HepG2 (cell line): ENCODE data around the gene TAAR9. TPM values are rescaled to one million over a fixed set of nuclear protein-coding genes. Genes with fewer than 3 reads are reported as not detected.

Experiments used
- CEBPG ChIP-seq: IDR thresholded peaks from 2 replicates; pipeline ENCODE4 v1.6.1; 2016
- DR1 ChIP-seq: sonication (generic); formaldehyde crosslinking; IDR thresholded peaks from 2 replicates; pipeline ENCODE4 v1.8.0; 2021; ENCODE audit warnings: mild to moderate bottlenecking, missing genetic modification reagents, inconsistent platforms
- FLYWCH1 ChIP-seq: sonication (generic); formaldehyde crosslinking; IDR thresholded peaks from 2 replicates; pipeline ENCODE4 v1.8.1; 2023; ENCODE audit warnings: mild to moderate bottlenecking, missing genetic modification reagents
- FOXK2 ChIP-seq: fragments of 450-650 bp; IDR thresholded peaks from 2 replicates; pipeline ENCODE4 v1.6.1; 2016
- LCORL ChIP-seq, 2 experiments: fragments of 450-650 bp in 1 of 2; sonication (generic) in 1 of 2; formaldehyde crosslinking in 1 of 2; IDR thresholded peaks; 2 replicates each; pipeline versions ENCODE4 v1.5.0 to v1.6.1; 2017 to 2020; ENCODE audit warnings: antibody characterized with exemption in 1 of 2, missing genetic modification reagents in 1 of 2
- MXD4 ChIP-seq: IDR thresholded peaks from 2 replicates; pipeline ENCODE4 v1.6.1; 2016; ENCODE audit warnings: mild to moderate bottlenecking, missing biosample characterization, missing genetic modification reagents
- NFE2L1 ChIP-seq: sonication (generic); formaldehyde crosslinking; IDR thresholded peaks from 2 replicates; pipeline ENCODE4 v1.4.0; 2020; ENCODE audit warnings: missing genetic modification reagents, mild to moderate bottlenecking, borderline replicate concordance
- POLR2AphosphoS5 ChIP-seq: IDR thresholded peaks from 2 replicates; pipeline ENCODE4 v1.6.1; 2012; ENCODE audit warnings: low read depth, low read length
- POLR2G ChIP-seq: fragments of 200-400 bp; formaldehyde crosslinking; IDR thresholded peaks from 2 replicates; pipeline ENCODE4 v1.6.1; 2018; ENCODE audit warnings: mild to moderate bottlenecking, low read depth, low read length, moderate library complexity
- SAP130 ChIP-seq: IDR thresholded peaks from 2 replicates; pipeline ENCODE4 v1.6.1; 2016; ENCODE audit warnings: low read depth
- SIN3A ChIP-seq: IDR thresholded peaks from 2 replicates; pipeline ENCODE4 v1.6.1; 2011; ENCODE audit warnings: low read depth, mild to moderate bottlenecking, control low read depth, low read length, borderline replicate concordance
- SIX4 ChIP-seq: sonication (generic); formaldehyde crosslinking; IDR thresholded peaks from 2 replicates; pipeline ENCODE4 v1.4.0; 2020; ENCODE audit warnings: missing genetic modification reagents
- SMYD3 ChIP-seq: sonication (generic); formaldehyde crosslinking; IDR thresholded peaks from 2 replicates; pipeline ENCODE4 v1.8.1; 2023; ENCODE audit warnings: mild to moderate bottlenecking, missing genetic modification reagents
- ZNF143 ChIP-seq: sonication (generic); formaldehyde crosslinking; IDR thresholded peaks from 2 replicates; pipeline ENCODE4 v1.4.0; 2020; ENCODE audit warnings: missing genetic modification reagents
- ZNF20 ChIP-seq: sonication (generic); formaldehyde crosslinking; IDR thresholded peaks from 2 replicates; pipeline ENCODE4 v1.4.0; 2020; ENCODE audit warnings: mild to moderate bottlenecking, moderate library complexity, missing genetic modification reagents
- ZNF354B ChIP-seq: sonication (generic); formaldehyde crosslinking; IDR thresholded peaks from 2 replicates; pipeline ENCODE4 v1.8.0; 2022; ENCODE audit warnings: mild to moderate bottlenecking, missing genetic modification reagents
- ZNF564 ChIP-seq: sonication (generic); formaldehyde crosslinking; IDR thresholded peaks from 2 replicates; pipeline ENCODE4 v1.8.1; 2023; ENCODE audit warnings: mild to moderate bottlenecking, missing genetic modification reagents
- ZNF570 ChIP-seq: sonication (generic); formaldehyde crosslinking; IDR thresholded peaks from 2 replicates; pipeline ENCODE4 v1.4.0; 2020; ENCODE audit warnings: mild to moderate bottlenecking, missing genetic modification reagents, borderline replicate concordance
- polyA plus RNA-seq, 8 experiments: library from polyadenylated mRNA; depleted of rRNA in 3 of 8; stranded (reverse) in 7 of 8; unstranded in 1 of 8; fragments of >200 nt; fragmentation: Illumina TruSeq in 4 of 8; extraction: Trizol in 4 of 8; gene quantifications; 2 replicates each; pipeline versions ENCODE4 v1.2.1 to v1.2.3, GENCODE V29; 2011 to 2016; ENCODE audit warnings: low read depth in 4 of 8, missing spikeins in 1 of 8, mixed read lengths in 1 of 8; ENCODE audit not compliant: insufficient read depth in 1 of 8
- total RNA-seq, 5 experiments: library from RNA; depleted of rRNA; stranded (reverse); fragments of >200 nt; fragmentation: Illumina TruSeq; extraction: Trizol; gene quantifications; 2 replicates each; pipeline ENCODE4 v1.2.3, GENCODE V29; 2016; ENCODE audit warnings: low read depth in 1 of 5
- TF ChIP-seq, protein P1 (sequence below): sonication (generic); formaldehyde crosslinking; IDR thresholded peaks from 2 replicates; pipeline ENCODE4 v1.9.0; 2022; ENCODE audit warnings: missing genetic modification reagents, mild to moderate bottlenecking, borderline replicate concordance
- TF ChIP-seq, protein P2 (sequence below): sonication (generic); formaldehyde crosslinking; IDR thresholded peaks from 2 replicates; pipeline ENCODE4 v1.4.0; 2020; ENCODE audit warnings: missing genetic modification reagents, borderline replicate concordance
- TF ChIP-seq, protein P3 (sequence below): sonication (generic); formaldehyde crosslinking; IDR thresholded peaks from 2 replicates; pipeline ENCODE4 v1.8.0; 2022; ENCODE audit warnings: missing genetic modification reagents, mild to moderate bottlenecking, moderate library complexity, borderline replicate concordance

The TAAR9 gene
- total and polyA plus RNA-seq, 2 of the 13 experiments (the other 11 are each of a cell fraction or from before 2014, with no cell fraction given), result 0.07 TPM; not detected in 1

- TF ChIP-seq, protein P1, sequence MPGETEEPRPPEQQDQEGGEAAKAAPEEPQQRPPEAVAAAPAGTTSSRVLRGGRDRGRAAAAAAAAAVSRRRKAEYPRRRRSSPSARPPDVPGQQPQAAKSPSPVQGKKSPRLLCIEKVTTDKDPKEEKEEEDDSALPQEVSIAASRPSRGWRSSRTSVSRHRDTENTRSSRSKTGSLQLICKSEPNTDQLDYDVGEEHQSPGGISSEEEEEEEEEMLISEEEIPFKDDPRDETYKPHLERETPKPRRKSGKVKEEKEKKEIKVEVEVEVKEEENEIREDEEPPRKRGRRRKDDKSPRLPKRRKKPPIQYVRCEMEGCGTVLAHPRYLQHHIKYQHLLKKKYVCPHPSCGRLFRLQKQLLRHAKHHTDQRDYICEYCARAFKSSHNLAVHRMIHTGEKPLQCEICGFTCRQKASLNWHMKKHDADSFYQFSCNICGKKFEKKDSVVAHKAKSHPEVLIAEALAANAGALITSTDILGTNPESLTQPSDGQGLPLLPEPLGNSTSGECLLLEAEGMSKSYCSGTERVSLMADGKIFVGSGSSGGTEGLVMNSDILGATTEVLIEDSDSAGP (CRISPR knock-in tag), result peak; percentile 62
- TF ChIP-seq FLYWCH1 (no peak), ZNF564 (CRISPR knock-in tag) (peak; percentile 87; the same call in 1 of the 2 replicates), ZNF354B (CRISPR knock-in tag) (peak; percentile 90; the same call in 1 of the 2 replicates), DR1 (peak; percentile 67), ZNF20 (CRISPR knock-in tag) (no peak), POLR2G (peak; percentile 94), ZNF143 (CRISPR knock-in tag) (no peak), ZNF570 (CRISPR knock-in tag) (no peak), MXD4 (peak; percentile 96), CEBPG (CRISPR knock-in tag) (peak; percentile 47; the same call in 1 of the 2 replicates), POLR2AphosphoS5 (peak; percentile 88), FOXK2 (no peak), SIN3A (peak; percentile 81; the same call in 1 of the 2 replicates), SMYD3 (CRISPR knock-in tag) (peak; percentile 86; the same call in 1 of the 2 replicates), SAP130 (CRISPR knock-in tag) (peak; percentile 97), NFE2L1 (CRISPR knock-in tag) (no peak), SIX4 (CRISPR knock-in tag) (no peak), LCORL (IDR thresholded peaks at IDR 0.05) (no peak), LCORL (CRISPR knock-in tag; IDR thresholded peaks at IDR 0.05) (peak; percentile 28; the same call in 1 of the 2 replicates)
- TF ChIP-seq, protein P2, sequence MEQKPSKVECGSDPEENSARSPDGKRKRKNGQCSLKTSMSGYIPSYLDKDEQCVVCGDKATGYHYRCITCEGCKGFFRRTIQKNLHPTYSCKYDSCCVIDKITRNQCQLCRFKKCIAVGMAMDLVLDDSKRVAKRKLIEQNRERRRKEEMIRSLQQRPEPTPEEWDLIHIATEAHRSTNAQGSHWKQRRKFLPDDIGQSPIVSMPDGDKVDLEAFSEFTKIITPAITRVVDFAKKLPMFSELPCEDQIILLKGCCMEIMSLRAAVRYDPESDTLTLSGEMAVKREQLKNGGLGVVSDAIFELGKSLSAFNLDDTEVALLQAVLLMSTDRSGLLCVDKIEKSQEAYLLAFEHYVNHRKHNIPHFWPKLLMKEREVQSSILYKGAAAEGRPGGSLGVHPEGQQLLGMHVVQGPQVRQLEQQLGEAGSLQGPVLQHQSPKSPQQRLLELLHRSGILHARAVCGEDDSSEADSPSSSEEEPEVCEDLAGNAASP (CRISPR knock-in tag), result peak; percentile 63; the same call in 1 of the 2 replicates
- TF ChIP-seq, protein P3, sequence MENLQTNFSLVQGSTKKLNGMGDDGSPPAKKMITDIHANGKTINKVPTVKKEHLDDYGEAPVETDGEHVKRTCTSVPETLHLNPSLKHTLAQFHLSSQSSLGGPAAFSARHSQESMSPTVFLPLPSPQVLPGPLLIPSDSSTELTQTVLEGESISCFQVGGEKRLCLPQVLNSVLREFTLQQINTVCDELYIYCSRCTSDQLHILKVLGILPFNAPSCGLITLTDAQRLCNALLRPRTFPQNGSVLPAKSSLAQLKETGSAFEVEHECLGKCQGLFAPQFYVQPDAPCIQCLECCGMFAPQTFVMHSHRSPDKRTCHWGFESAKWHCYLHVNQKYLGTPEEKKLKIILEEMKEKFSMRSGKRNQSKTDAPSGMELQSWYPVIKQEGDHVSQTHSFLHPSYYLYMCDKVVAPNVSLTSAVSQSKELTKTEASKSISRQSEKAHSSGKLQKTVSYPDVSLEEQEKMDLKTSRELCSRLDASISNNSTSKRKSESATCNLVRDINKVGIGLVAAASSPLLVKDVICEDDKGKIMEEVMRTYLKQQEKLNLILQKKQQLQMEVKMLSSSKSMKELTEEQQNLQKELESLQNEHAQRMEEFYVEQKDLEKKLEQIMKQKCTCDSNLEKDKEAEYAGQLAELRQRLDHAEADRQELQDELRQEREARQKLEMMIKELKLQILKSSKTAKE (CRISPR knock-in tag), result no peak
These were observed 25.1 kb upstream of the TAAR9 start, which contains the start of gene STX7 (continued) for GRCh38 chr6:132512638-132513632.
